HEK293T (cell line): ENCODE data around the gene ARF4.

Experiments used
- ARNT ChIP-seq: fragments of 450-650 bp; IDR thresholded peaks from 2 replicates; pipeline ENCODE4 v1.6.1; 2017; ENCODE audit warnings: mild to moderate bottlenecking
- BHLHE40 ChIP-seq: fragments of 450-650 bp; IDR thresholded peaks from 2 replicates; pipeline ENCODE4 v1.6.1; 2016; ENCODE audit warnings: mild to moderate bottlenecking, moderate library complexity, borderline replicate concordance
- CTBP1 ChIP-seq: fragments of 450-650 bp; IDR thresholded peaks from 2 replicates; pipeline ENCODE4 v1.6.1; 2016; ENCODE audit warnings: borderline replicate concordance
- FOXA1 ChIP-seq: fragments of 450-650 bp; IDR thresholded peaks from 2 replicates; pipeline ENCODE4 v1.6.1; 2016; ENCODE audit warnings: mild to moderate bottlenecking
- FOXK2 ChIP-seq: fragments of 450-650 bp; IDR thresholded peaks from 2 replicates; pipeline ENCODE4 v1.6.1; 2016; ENCODE audit warnings: mild to moderate bottlenecking
- FOXM1 ChIP-seq: fragments of 450-650 bp; IDR thresholded peaks from 2 replicates; pipeline ENCODE4 v1.6.1; 2017; ENCODE audit warnings: mild to moderate bottlenecking, borderline replicate concordance
- HDGF ChIP-seq: fragments of 450-650 bp; IDR thresholded peaks from 2 replicates; pipeline ENCODE4 v1.6.1; 2017; ENCODE audit warnings: antibody characterized with exemption, borderline replicate concordance
- LEF1 ChIP-seq: fragments of 450-650 bp; IDR thresholded peaks from 2 replicates; pipeline ENCODE4 v1.6.1; 2017; ENCODE audit warnings: mild to moderate bottlenecking, borderline replicate concordance
- NFRKB ChIP-seq: fragments of 450-650 bp; IDR thresholded peaks from 2 replicates; pipeline ENCODE4 v1.6.1; 2016; ENCODE audit warnings: mild to moderate bottlenecking, moderate library complexity
- PKNOX1 ChIP-seq: fragments of 450-650 bp; IDR thresholded peaks from 2 replicates; pipeline ENCODE4 v1.6.1; 2016
- SP1 ChIP-seq: fragments of 450-650 bp; IDR thresholded peaks from 2 replicates; pipeline ENCODE4 v1.6.1; 2017
- SUZ12 ChIP-seq: fragments of 450-650 bp; IDR thresholded peaks from 2 replicates; pipeline ENCODE4 v1.6.1; 2016; ENCODE audit warnings: mild to moderate bottlenecking
- TARDBP ChIP-seq: fragments of 450-650 bp; IDR thresholded peaks from 2 replicates; pipeline ENCODE4 v1.6.1; 2016
- ZNF384 ChIP-seq: fragments of 450-650 bp; IDR thresholded peaks from 2 replicates; pipeline ENCODE4 v1.6.1; 2016

- TF ChIP-seq HDGF = no peak
- no peak for TF ChIP-seq FOXM1
- no peak for TF ChIP-seq ZNF384
- TF ChIP-seq SP1 = no peak
- no peak for TF ChIP-seq ARNT
- TF ChIP-seq TARDBP = no peak
- no peak for TF ChIP-seq FOXK2
- no peak for TF ChIP-seq CTBP1
- TF ChIP-seq BHLHE40 = no peak
- TF ChIP-seq FOXA1 = no peak
- no peak for TF ChIP-seq SUZ12
- TF ChIP-seq PKNOX1 = no peak
- TF ChIP-seq NFRKB = no peak
- no peak for TF ChIP-seq LEF1
Observed at GRCh38 chr3:57557085-57557537, 40.0 kb downstream of the ARF4 start.
